BLaER1 treated with 17β-estradiol and CSF1 and Interleukin-3, amounts not matched to agents 10 nM and 100 nM (cell line): Measurements from ENCODE around the gene STX3.
"Not testable (repeated sequence)": the region's sequence is repeated elsewhere in the genome, so short reads cannot be mapped to it uniquely, and the experiment has no call there.

Source experiments
- H3K27ac ChIP-seq, 11 experiments: shearing (Covaris generic); formaldehyde crosslinking; 2 replicates each; pipeline ENCODE4 v1.8.1; 2022
- H3K27me3 ChIP-seq, 11 experiments: shearing (Covaris generic); formaldehyde crosslinking; 2 replicates each; pipeline ENCODE4 v1.8.1; 2022
- H3K36me3 ChIP-seq, 11 experiments: shearing (Covaris generic); formaldehyde crosslinking; 2 replicates each; pipeline ENCODE4 v1.8.1; 2022
- H3K4me1 ChIP-seq, 10 experiments: shearing (Covaris generic); formaldehyde crosslinking; 2 replicates each; pipeline ENCODE4 v1.8.1; 2022
- H3K4me2 ChIP-seq, 11 experiments: shearing (Covaris generic); formaldehyde crosslinking; 2 replicates each; pipeline ENCODE4 v1.8.1; 2022
- H3K4me3 ChIP-seq, 10 experiments: shearing (Covaris generic); formaldehyde crosslinking; 2 replicates each; pipeline ENCODE4 v1.8.1; 2022
- H3K9ac ChIP-seq, 11 experiments: shearing (Covaris generic); formaldehyde crosslinking; 2 replicates each; pipeline ENCODE4 v1.8.1; 2022
- H3K9me3 ChIP-seq, 11 experiments: shearing (Covaris generic); formaldehyde crosslinking; replicated peaks in 1 of 11; 2 replicates each; pipeline ENCODE4 v1.8.1; 2022
- H4K20me1 ChIP-seq, 11 experiments: shearing (Covaris generic); formaldehyde crosslinking; 2 replicates each; pipeline ENCODE4 v1.8.1; 2022
- Cebpa-rat ChIP-seq, 11 experiments: shearing (Covaris generic); IDR thresholded peaks; 2 replicates each; pipeline ENCODE4 v1.8.1; 2022

The STX3 gene

DNA sequence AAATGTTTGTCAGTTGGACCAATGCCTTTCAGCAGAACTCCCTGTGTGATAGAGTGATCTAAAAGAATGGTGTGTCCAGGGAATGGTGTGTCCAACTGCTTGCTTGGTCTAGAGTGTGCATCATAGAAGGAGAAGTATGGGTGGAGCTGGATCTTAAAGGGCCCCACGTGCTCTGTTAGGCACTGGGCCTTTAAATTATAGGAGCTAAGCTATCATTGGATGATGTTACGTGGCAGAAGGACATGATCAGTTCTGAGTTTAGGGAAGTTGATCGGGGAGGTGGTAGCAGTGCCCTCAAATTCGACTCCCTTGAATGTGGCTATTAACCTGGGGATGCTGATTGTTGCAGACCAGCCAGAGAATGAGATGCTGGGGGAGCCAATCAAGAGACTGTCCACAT lies 16.4 kb downstream of the STX3 start:
- Histone ChIP-seq H3K4me3 (peak overlapping the region in 4 of 10 experiments; percentile 13 to 43 (median 39); a peak in 6 of 20 replicates), H3K9ac (peak overlapping the region in 10 of 11 experiments; percentile 62 to 82 (median 80); a peak in 20 of 22 replicates), H3K36me3 (peaks cover 21 to 37% (median 32%) of the 10 kb centered on the region in 11 experiments; a peak in 21 of 22 replicates), H3K9me3 (no peaks in the 10 kb centered on the region), H3K4me1 (peaks cover 48 to 95% (median 71%) of the 10 kb centered on the region in 10 experiments), H3K27me3 (no peaks in the 10 kb centered on the region), H4K20me1 (peaks cover 0 to 20% (median 0%) of the 10 kb centered on the region in 11 experiments; a peak in 7 of 22 replicates), H3K4me2 (peak overlapping the region; percentile 74 to 95 (median 89)), H3K27ac (peak overlapping the region; percentile 84 to 98 (median 93); a peak in 21 of 22 replicates)
- TF ChIP-seq Cebpa-rat (IDR thresholded peaks at IDR 0.05), result no peak

DNA sequence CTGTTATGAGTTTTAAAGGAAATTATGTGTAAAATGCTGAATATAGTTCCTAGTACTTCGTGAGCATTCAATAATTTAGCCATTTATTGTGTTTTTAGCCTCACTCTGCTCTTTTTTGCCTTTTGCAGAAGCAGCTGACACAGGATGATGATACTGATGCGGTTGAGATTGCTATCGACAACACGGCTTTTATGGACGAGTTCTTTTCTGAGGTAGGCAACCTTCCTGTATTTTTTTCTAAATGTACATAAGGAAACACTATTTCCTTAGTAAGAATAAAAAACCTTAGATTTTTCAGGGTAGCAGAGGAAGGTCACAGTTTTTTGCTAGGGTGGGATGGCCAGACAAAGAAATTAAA lies 17.9 kb downstream of the STX3 start:
- Histone ChIP-seq H3K4me2 (peak overlapping the region; percentile 74 to 95 (median 89)), H3K9ac (peak overlapping the region in 9 of 11 experiments; percentile 62 to 82 (median 80); a peak in 18 of 22 replicates), H3K27ac (peak overlapping the region; percentile 84 to 98 (median 93)), H3K36me3 (peaks cover 24 to 52% (median 44%) of the 10 kb centered on the region in 11 experiments; a peak in 21 of 22 replicates), H3K27me3 (no peaks in the 10 kb centered on the region), H3K4me1 (peaks cover 34 to 90% (median 60%) of the 10 kb centered on the region in 10 experiments), H4K20me1 (peaks cover 0 to 6% (median 0%) of the 10 kb centered on the region in 11 experiments; a peak in 1 of 22 replicates), H3K9me3 (no peaks in the 10 kb centered on the region), H3K4me3 (peak overlapping the region in 3 of 10 experiments; percentile 33 to 44 (median 41); a peak in 3 of 20 replicates)
- no peak for TF ChIP-seq Cebpa-rat (IDR thresholded peaks at IDR 0.05)

DNA sequence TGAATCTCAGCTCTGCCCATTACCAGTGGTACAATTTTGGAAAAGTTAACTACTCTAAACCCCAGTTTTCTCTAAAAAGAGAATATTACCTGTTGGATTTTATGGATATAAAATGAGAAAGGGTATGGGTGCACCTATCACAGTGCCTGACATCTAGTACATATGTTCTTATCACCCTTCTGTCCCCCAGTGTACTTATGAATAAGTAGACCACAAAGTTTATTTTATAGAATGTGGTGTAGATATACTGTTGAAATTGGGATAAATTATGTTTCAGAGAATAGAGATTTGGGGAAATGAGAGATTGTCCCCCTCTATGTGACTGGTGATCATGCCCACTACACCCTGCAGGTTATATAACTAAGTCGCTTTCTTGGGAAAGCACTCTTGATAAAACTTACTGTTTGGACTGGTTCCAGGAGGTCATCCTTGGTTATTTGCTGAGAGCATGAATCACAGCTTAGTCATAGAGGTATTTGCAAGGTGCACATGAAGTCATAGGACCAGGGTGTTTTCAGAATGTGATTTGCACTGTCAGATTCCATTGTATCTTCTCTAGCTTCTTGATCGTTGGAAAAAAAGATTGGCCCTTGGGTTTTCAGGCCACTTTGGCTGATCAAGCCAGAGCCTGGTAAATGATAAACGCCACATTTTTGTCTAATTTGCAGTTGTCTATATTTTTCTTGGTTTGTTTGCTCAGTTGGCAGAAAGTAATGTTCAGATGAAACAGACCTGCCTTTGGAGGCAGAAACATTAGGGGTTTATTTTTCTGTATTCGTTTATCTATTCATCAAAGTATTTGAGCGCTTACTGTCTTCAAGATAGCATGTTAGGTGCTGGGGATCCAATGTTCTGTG lies 21.3 kb downstream of the STX3 start:
- no peak overlapping the region for H3K4me3 ChIP-seq
- no peaks in the 10 kb centered on the region; a peak in 3 of 22 replicates for H4K20me1 ChIP-seq
- no peaks in the 10 kb centered on the region for H3K27me3 ChIP-seq
- no peak overlapping the region for H3K4me2 ChIP-seq
- no peak for TF ChIP-seq Cebpa-rat (IDR thresholded peaks at IDR 0.05)
- H3K9me3 ChIP-seq, result no peaks in the 10 kb centered on the region; a peak in 1 of 22 replicates
- H3K9ac ChIP-seq, result no peak overlapping the region
- peaks cover 32 to 80% (median 70%) of the 10 kb centered on the region in 11 experiments; a peak in 21 of 22 replicates for H3K36me3 ChIP-seq
- peaks cover 18 to 62% (median 28%) of the 10 kb centered on the region in 10 experiments for H3K4me1 ChIP-seq
- H3K27ac ChIP-seq, result peak overlapping the region in 1 of 11 experiments; percentile 8; a peak in 1 of 22 replicates

DNA sequence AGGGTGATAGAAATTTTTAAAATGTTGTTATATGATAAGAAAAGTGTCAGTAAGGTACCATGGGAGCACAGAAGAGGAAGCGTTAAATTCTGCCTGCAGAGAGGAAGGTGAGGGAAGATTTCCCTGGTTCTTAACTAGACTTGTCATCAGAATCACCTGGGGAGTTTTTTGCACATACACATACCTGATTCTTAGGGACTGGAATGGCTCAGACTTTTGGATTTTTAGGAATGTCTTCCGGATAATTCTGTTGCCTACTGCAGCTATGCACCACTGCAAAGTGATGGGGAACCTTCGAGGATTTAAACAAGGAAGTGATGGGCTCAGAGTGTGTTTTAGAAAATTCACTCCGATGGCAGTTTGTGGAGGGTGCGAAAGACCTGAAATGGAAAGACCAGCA lies 21.9 kb downstream of the STX3 start:
- H4K20me1 ChIP-seq, result no peaks in the 10 kb centered on the region; a peak in 3 of 22 replicates
- no peaks in the 10 kb centered on the region for H3K27me3 ChIP-seq
- peaks cover 0 to 6% (median 6%) of the 10 kb centered on the region in 11 experiments; a peak in 18 of 22 replicates for H3K9me3 ChIP-seq
- H3K4me2 ChIP-seq, result no peak overlapping the region
- peaks cover 11 to 55% (median 21%) of the 10 kb centered on the region in 10 experiments for H3K4me1 ChIP-seq
- H3K9ac ChIP-seq, result no peak overlapping the region
- no peak for TF ChIP-seq Cebpa-rat (IDR thresholded peaks at IDR 0.05)
- no peak overlapping the region for H3K4me3 ChIP-seq
- H3K36me3 ChIP-seq, result peaks cover 36 to 86% (median 75%) of the 10 kb centered on the region in 11 experiments; a peak in 21 of 22 replicates
- H3K27ac ChIP-seq, result no peak overlapping the region

DNA sequence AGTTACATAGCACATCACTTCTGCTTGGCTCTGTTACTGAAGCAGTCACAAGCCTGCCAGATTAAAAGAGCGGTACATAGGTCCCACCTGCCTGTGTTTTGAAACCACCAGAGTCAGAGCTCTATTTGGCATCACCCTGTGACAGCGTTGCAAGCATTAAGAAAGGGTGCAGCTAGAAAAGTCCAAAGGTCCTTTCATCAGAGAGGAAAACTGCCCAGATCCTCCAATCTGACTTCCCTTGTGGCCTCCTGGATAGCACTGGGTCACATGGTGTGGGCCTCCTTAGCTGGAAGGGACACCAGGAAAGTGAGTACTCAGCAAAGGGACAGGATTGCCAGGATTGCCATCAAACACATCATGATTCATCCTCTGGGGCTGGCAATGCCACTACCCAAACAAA lies 22.9 kb downstream of the STX3 start:
- Histone ChIP-seq H3K27ac (0 out of 22 replicates have a peak overlapping the region, but pooled peaks of 1 of the 11 experiments have one; percentile 22), H3K36me3 (peaks cover 36 to 94% (median 83%) of the 10 kb centered on the region in 11 experiments)

DNA sequence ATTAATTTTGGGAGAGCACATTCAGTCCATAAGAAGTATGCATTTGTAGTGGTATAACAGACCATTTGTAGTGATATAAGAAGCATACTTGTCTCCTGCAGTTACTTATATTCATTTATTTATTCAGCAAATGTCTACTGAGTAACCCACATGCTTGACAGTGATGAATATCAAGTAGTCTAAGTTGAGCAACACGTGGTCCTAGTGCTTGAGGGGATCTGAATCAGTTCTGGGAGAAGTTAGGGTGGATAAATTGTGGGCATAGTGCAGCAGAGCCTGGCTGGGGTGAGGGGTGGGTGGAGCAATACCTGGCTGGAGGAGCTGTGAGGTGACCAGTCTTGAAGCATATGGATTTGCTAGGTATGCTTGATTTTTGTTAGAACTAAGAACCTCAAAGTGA lies 24.3 kb downstream of the STX3 start:
- Histone ChIP-seq H3K27ac (no peak overlapping the region), H3K27me3 (no peaks in the 10 kb centered on the region), H3K36me3 (peaks cover 31 to 94% (median 84%) of the 10 kb centered on the region in 11 experiments), H3K9me3 (peaks cover 10 to 30% (median 27%) of the 10 kb centered on the region in 11 experiments), H3K4me3 (no peak overlapping the region), H4K20me1 (no peaks in the 10 kb centered on the region; a peak in 3 of 22 replicates), H3K4me1 (peaks cover 0 to 43% (median 12%) of the 10 kb centered on the region in 10 experiments; a peak in 14 of 20 replicates), H3K9ac (no peak overlapping the region), H3K4me2 (no peak overlapping the region)
- TF ChIP-seq Cebpa-rat (IDR thresholded peaks at IDR 0.05), result no peak

More for the DNA sequence above, 22.9 kb downstream of the STX3 start:
- peak overlapping the region in 3 of 11 experiments; percentile 6 to 69 (median 24); a peak in 4 of 22 replicates for H3K4me2 ChIP-seq
- H3K4me1 ChIP-seq, result peaks cover 1 to 45% (median 11%) of the 10 kb centered on the region in 10 experiments
- TF ChIP-seq Cebpa-rat (IDR thresholded peaks at IDR 0.05), result no peak
- H3K27me3 ChIP-seq, result no peaks in the 10 kb centered on the region
- 0 out of 22 replicates have a peak overlapping the region, but pooled peaks of 1 of the 11 experiments have one; percentile 7 for H3K9ac ChIP-seq
- H4K20me1 ChIP-seq, result no peaks in the 10 kb centered on the region; a peak in 3 of 22 replicates
- no peak overlapping the region for H3K4me3 ChIP-seq
- H3K9me3 ChIP-seq, result peaks cover 0 to 16% (median 13%) of the 10 kb centered on the region in 11 experiments; a peak in 19 of 22 replicates

DNA sequence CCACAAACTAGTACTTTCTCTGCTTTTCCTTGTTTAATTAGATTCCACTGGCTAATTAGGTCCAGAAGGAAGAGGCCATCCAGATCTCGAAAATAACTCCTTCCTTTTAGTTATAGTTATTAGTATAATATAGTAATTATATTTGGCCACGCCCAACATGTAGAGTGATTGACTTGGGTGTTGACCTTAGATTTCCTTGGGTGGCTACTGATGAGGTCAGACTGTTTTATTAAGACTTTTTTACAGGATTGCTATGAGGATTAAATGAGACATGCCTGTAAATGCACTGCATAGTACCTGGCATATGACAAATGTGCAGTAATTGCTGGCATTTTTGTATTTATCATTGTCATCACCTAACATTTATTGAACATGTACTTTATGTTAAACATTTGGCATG lies 26.9 kb downstream of the STX3 start:
- Histone ChIP-seq H3K9me3 (peaks cover 12 to 33% (median 30%) of the 10 kb centered on the region in 11 experiments), H4K20me1 (peaks cover 0 to 10% (median 0%) of the 10 kb centered on the region in 11 experiments; a peak in 6 of 22 replicates), H3K27ac (no peak overlapping the region), H3K4me2 (no peak overlapping the region), H3K4me3 (no peak overlapping the region), H3K36me3 (peaks cover 20 to 73% (median 64%) of the 10 kb centered on the region in 11 experiments), H3K4me1 (peaks cover 26 to 55% (median 36%) of the 10 kb centered on the region in 10 experiments), H3K9ac (no peak overlapping the region), H3K27me3 (no peaks in the 10 kb centered on the region)
- TF ChIP-seq Cebpa-rat (IDR thresholded peaks at IDR 0.05), result no peak

DNA sequence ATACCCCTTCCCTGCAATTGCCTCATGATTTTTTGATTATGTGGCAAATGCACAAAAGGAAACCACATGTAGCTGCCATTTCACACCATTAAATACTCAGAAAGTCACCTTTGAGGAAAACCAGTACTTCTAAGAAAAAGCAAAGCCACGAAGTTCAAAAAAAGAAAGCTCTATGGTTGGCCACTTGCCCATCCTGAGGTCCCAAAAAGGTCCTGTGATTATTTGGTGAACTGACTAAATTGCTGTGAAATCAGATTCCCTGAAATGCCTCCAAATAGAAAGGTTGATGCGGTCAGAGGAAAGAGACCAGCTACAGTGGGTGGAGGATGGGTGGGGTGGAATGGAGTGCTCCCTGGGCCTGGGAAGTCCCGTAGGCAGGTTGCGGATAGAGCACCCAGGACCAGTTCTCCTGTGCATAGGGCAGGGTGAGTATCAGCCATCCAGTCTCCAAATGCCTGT lies 28.5 kb downstream of the STX3 start:
- H3K4me3 ChIP-seq, result peak overlapping the region in 1 of 10 experiments; percentile 9; a peak in 2 of 20 replicates
- H3K9ac ChIP-seq, result no peak overlapping the region
- H3K27me3 ChIP-seq, result no peaks in the 10 kb centered on the region

DNA sequence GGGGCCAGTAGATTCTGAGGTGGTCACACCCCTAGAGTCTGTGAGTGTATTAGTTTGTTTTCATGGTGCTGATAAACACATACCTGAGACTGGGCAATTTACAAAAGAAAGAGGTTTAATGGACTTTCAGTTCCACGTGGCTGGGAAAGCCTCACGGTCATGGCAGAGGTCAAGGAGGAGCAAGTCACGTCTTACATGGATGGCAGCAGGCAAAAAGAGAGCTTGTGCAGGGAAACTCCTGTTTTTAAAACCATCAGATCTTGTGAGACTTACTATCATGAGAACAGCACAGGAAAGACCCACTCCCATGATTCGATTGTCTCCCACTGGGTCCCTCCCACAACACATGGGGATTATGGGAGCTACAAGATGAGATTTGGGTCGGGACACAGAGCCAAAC lies 29.3 kb downstream of the STX3 start:
- peaks cover 0 to 17% (median 0%) of the 10 kb centered on the region in 11 experiments; a peak in 6 of 22 replicates for H4K20me1 ChIP-seq
- H3K9me3 ChIP-seq, result peaks cover 12 to 33% (median 30%) of the 10 kb centered on the region in 11 experiments
- not testable (repeated sequence) for H3K4me3 ChIP-seq, H3K9ac ChIP-seq, H3K27me3 ChIP-seq
- peaks cover 42 to 73% (median 65%) of the 10 kb centered on the region in 11 experiments for H3K36me3 ChIP-seq
- peaks cover 30 to 50% (median 43%) of the 10 kb centered on the region in 10 experiments for H3K4me1 ChIP-seq
- peak overlapping the region in 6 of 11 experiments; percentile 3 to 55 (median 38); a peak in 4 of 22 replicates for H3K27ac ChIP-seq
- peak overlapping the region in 10 of 11 experiments; percentile 57 to 88 (median 76); a peak in 18 of 22 replicates for H3K4me2 ChIP-seq

More for the DNA sequence above, 28.5 kb downstream of the STX3 start:
- H3K9me3 ChIP-seq, result peaks cover 12 to 33% (median 30%) of the 10 kb centered on the region in 11 experiments
- peaks cover 34 to 73% (median 65%) of the 10 kb centered on the region in 11 experiments for H3K36me3 ChIP-seq
- no peak for TF ChIP-seq Cebpa-rat (IDR thresholded peaks at IDR 0.05)
- H4K20me1 ChIP-seq, result peaks cover 0 to 16% (median 0%) of the 10 kb centered on the region in 11 experiments; a peak in 6 of 22 replicates
- peak overlapping the region in 4 of 11 experiments; percentile 9 to 60 (median 19); a peak in 5 of 22 replicates for H3K4me2 ChIP-seq
- H3K4me1 ChIP-seq, result peaks cover 30 to 50% (median 44%) of the 10 kb centered on the region in 10 experiments
- H3K27ac ChIP-seq, result no peak overlapping the region
